Trophoblast cell (in vitro differentiated cells and primary cell): ENCODE data around the gene CCDC27.

Source experiments
- DNase-seq, 2 donors: peaks; one replicate each; pipeline ENCODE4 v3.0.0-alpha.2; 2016
- H2AFZ ChIP-seq: 2 replicates; pipeline ENCODE4 v1.6.1; 2013; ENCODE audit warnings: low read length, moderate library complexity, mild to moderate bottlenecking; ENCODE audit not compliant: insufficient read depth, poor library complexity
- H2AK5ac ChIP-seq: 2 replicates; pipeline ENCODE4 v1.6.1; 2013; ENCODE audit warnings: mild to moderate bottlenecking, low read length
- H2BK120ac ChIP-seq: 2 replicates; pipeline ENCODE4 v1.6.1; 2013; ENCODE audit warnings: low read length, mild to moderate bottlenecking, moderate library complexity; ENCODE audit not compliant: insufficient read depth, poor library complexity
- H2BK12ac ChIP-seq: 2 replicates; pipeline ENCODE4 v1.6.1; 2013; ENCODE audit warnings: mild to moderate bottlenecking, low read length, moderate library complexity
- H2BK5ac ChIP-seq: 2 replicates; pipeline ENCODE4 v1.6.1; 2013; ENCODE audit warnings: low read length, low read depth, moderate library complexity, mild to moderate bottlenecking; ENCODE audit not compliant: poor library complexity
- H3K14ac ChIP-seq: 2 replicates; pipeline ENCODE4 v1.6.1; 2013; ENCODE audit warnings: mild to moderate bottlenecking, low read length
- H3K18ac ChIP-seq: 2 replicates; pipeline ENCODE4 v1.6.1; 2013; ENCODE audit warnings: mild to moderate bottlenecking, low read length
- H3K23ac ChIP-seq: 2 replicates; pipeline ENCODE4 v1.6.1; 2013; ENCODE audit warnings: low read length
- H3K27ac ChIP-seq: 2 replicates; pipeline ENCODE4 v1.5.1; 2013; ENCODE audit warnings: low read depth, mild to moderate bottlenecking, inconsistent platforms, low read length, moderate library complexity
- H3K27me3 ChIP-seq: 2 replicates; pipeline ENCODE4 v1.6.1; 2013; ENCODE audit warnings: inconsistent platforms, mild to moderate bottlenecking, low read length, moderate library complexity; ENCODE audit not compliant: insufficient read depth
- H3K36me3 ChIP-seq, 2 experiments: 1 replicate in 1 of 2; 2 replicates in 1 of 2; pipeline ENCODE4 v1.6.1; 2013; ENCODE audit warnings: low read length in 2 of 2, mild to moderate bottlenecking in 2 of 2, moderate library complexity in 1 of 2; ENCODE audit not compliant: insufficient read depth in 2 of 2, control insufficient read depth in 1 of 2
- H3K4ac ChIP-seq: 2 replicates; pipeline ENCODE4 v1.6.1; 2013; ENCODE audit warnings: low read depth, mild to moderate bottlenecking, low read length, moderate library complexity
- H3K4me1 ChIP-seq, 2 experiments: 1 replicate in 1 of 2; 2 replicates in 1 of 2; pipeline ENCODE4 v1.6.1; 2013; ENCODE audit warnings: low read length in 2 of 2, mild to moderate bottlenecking in 2 of 2, moderate library complexity in 1 of 2; ENCODE audit not compliant: insufficient read depth in 2 of 2, control insufficient read depth in 1 of 2
- H3K4me2 ChIP-seq: 2 replicates; pipeline ENCODE4 v1.6.1; 2013; ENCODE audit warnings: inconsistent platforms, mild to moderate bottlenecking, low read length, moderate library complexity
- H3K4me3 ChIP-seq: 2 replicates; pipeline ENCODE4 v1.5.1; 2013; ENCODE audit warnings: mild to moderate bottlenecking, low read depth, low read length, inconsistent platforms
- H3K79me1 ChIP-seq: one replicate; pipeline ENCODE4 v1.6.1; 2013; ENCODE audit warnings: low read length
- H3K79me2 ChIP-seq: 2 replicates; pipeline ENCODE4 v1.6.1; 2013; ENCODE audit warnings: low read length, mild to moderate bottlenecking; ENCODE audit not compliant: control insufficient read depth, insufficient read depth, poor library complexity
- H3K9ac ChIP-seq: 2 replicates; pipeline ENCODE4 v1.6.1; 2013; ENCODE audit warnings: mild to moderate bottlenecking, low read length
- H3K9me3 ChIP-seq: 2 replicates; pipeline ENCODE4 v1.6.1; 2013; ENCODE audit warnings: low read depth, mild to moderate bottlenecking, control low read depth, inconsistent platforms, low read length; ENCODE audit not compliant: insufficient read depth
- H4K12ac ChIP-seq: 2 replicates; pipeline ENCODE4 v1.6.1; 2013; ENCODE audit warnings: low read depth, mild to moderate bottlenecking, low read length, moderate library complexity
- H4K8ac ChIP-seq: 2 replicates; pipeline ENCODE4 v1.6.1; 2013; ENCODE audit warnings: low read depth, mild to moderate bottlenecking, low read length, moderate library complexity
- H4K91ac ChIP-seq: one replicate; pipeline ENCODE4 v1.6.1; 2013; ENCODE audit warnings: low read depth, mild to moderate bottlenecking, low read length, moderate library complexity
- WGBS: extraction: QIAGEN DNeasy Blood & Tissue Kit; methylation state at CpG from one replicate; pipeline ENCODE4 v1.1.7; 2013; ENCODE audit warnings: missing lambda C conversion rate; ENCODE audit not compliant: insufficient read length, insufficient coverage; ENCODE audit errors: extremely low coverage; 5-methylcytosine and 5-hydroxymethylcytosine counted together

CCDC27 gene

GRCh38 chr1:3743826-3744225, 8.4 kb upstream of the CCDC27 start:
- no peak overlapping the region for H4K8ac ChIP-seq
- no peaks in the 10 kb centered on the region for H3K79me1 ChIP-seq
- H4K12ac ChIP-seq, result no peak overlapping the region
- no peak overlapping the region for H3K27ac ChIP-seq
- H3K4me3 ChIP-seq, result no peak overlapping the region
- H3K79me2 ChIP-seq, result peaks cover 3% of the 10 kb centered on the region
- no peak overlapping the region for H2AFZ ChIP-seq
- no peak overlapping the region for H2AK5ac ChIP-seq
- no peak overlapping the region for H4K91ac ChIP-seq
- H3K4me1 ChIP-seq, result peaks cover 3 to 9% of the 10 kb centered on the region in 2 experiments
- no peaks in the 10 kb centered on the region for H3K27me3 ChIP-seq
- H2BK12ac ChIP-seq, result no peak overlapping the region
- H3K4me2 ChIP-seq, result no peak overlapping the region
- WGBS, result no CpG with 5 or more reads among the region's 12 CpGs
- H3K14ac ChIP-seq, result no peak overlapping the region
- H3K36me3 ChIP-seq, result peaks cover 27 to 29% of the 10 kb centered on the region in 2 experiments
- H3K23ac ChIP-seq, result no peak overlapping the region
- no peak overlapping the region for H3K9ac ChIP-seq
- H3K18ac ChIP-seq, result no peak overlapping the region
- no peak overlapping the region for H2BK5ac ChIP-seq
- peaks cover 4% of the 10 kb centered on the region for H3K9me3 ChIP-seq
- no peak overlapping the region for H2BK120ac ChIP-seq
- no peak overlapping the region for H3K4ac ChIP-seq
- no peak for DNase-seq

DNA sequence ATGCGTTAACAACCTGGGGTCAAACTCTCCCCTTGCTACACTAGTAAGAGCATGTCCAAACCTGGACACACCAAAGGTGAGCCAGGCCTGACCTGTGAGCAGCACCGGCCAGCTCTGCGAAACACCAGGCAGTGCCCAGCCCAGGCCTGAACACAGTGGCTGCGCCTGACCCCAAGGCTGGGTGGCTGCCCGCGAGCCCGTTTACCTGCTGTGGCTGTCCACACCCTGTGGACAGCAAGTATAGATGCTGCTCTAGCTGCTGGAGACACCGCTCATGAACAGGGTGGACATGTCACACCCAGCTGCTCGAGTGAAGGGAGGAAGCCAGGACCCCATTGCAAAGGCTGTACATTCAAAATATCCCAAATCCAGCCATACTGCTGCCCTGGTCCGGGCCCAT, 7.6 kb upstream of the CCDC27 start:
- Histone ChIP-seq H3K9ac (no peak overlapping the region), H4K8ac (no peak overlapping the region), H2AK5ac (no peak overlapping the region), H3K18ac (no peak overlapping the region), H3K14ac (no peak overlapping the region), H2BK5ac (no peak overlapping the region), H3K4me2 (no peak overlapping the region), H4K91ac (no peak overlapping the region), H4K12ac (no peak overlapping the region), H3K79me2 (peaks cover 3% of the 10 kb centered on the region), H3K79me1 (no peaks in the 10 kb centered on the region), H2AFZ (no peak overlapping the region), H3K4me3 (no peak overlapping the region), H3K23ac (no peak overlapping the region), H3K4me1 (peaks cover 3 to 9% of the 10 kb centered on the region in 2 experiments), H3K36me3 (peaks cover 23 to 24% of the 10 kb centered on the region in 2 experiments), H3K27me3 (no peaks in the 10 kb centered on the region), H2BK12ac (no peak overlapping the region), H2BK120ac (no peak overlapping the region), H3K27ac (no peak overlapping the region), H3K9me3 (peaks cover 5% of the 10 kb centered on the region), H3K4ac (no peak overlapping the region)
- no peak for DNase-seq
- WGBS, result no CpG with 5 or more reads among the region's 10 CpGs

DNA sequence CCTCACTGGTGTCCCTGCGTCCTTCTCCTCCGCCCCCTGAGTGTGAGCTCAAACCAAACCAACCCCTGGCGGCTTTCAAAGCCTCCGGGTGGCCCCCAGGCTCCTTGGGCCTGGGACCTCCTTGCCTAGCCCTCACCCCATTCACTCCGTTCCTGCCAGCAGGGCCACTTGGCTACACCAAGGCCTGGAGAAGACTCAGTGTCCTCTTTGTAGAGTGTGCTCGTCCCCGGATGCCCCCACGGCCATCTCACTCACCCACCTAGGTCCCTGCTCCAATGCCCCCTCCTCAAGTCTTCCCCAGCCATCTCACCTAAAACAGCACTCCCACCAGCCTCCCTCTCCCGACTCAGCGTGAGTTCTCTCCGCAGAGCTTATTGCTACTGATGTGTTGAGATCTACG, 7.2 kb upstream of the CCDC27 start:
- Histone ChIP-seq H3K4me1 (peaks cover 3 to 9% of the 10 kb centered on the region in 2 experiments), H3K18ac (no peak overlapping the region), H3K23ac (no peak overlapping the region), H3K27ac (no peak overlapping the region), H4K91ac (no peak overlapping the region), H3K4ac (no peak overlapping the region), H3K9me3 (peaks cover 5% of the 10 kb centered on the region), H3K9ac (no peak overlapping the region), H3K4me2 (no peak overlapping the region), H2BK120ac (no peak overlapping the region), H4K8ac (no peak overlapping the region), H3K79me1 (no peaks in the 10 kb centered on the region), H2BK12ac (no peak overlapping the region), H2AK5ac (no peak overlapping the region), H3K4me3 (no peak overlapping the region), H3K27me3 (no peaks in the 10 kb centered on the region), H2AFZ (no peak overlapping the region), H3K14ac (no peak overlapping the region), H2BK5ac (no peak overlapping the region), H4K12ac (no peak overlapping the region), H3K79me2 (peaks cover 3% of the 10 kb centered on the region), H3K36me3 (peaks cover 19 to 20% of the 10 kb centered on the region in 2 experiments)
- DNase-seq, result no peak
- no CpG with 5 or more reads among the region's 12 CpGs for WGBS

DNA sequence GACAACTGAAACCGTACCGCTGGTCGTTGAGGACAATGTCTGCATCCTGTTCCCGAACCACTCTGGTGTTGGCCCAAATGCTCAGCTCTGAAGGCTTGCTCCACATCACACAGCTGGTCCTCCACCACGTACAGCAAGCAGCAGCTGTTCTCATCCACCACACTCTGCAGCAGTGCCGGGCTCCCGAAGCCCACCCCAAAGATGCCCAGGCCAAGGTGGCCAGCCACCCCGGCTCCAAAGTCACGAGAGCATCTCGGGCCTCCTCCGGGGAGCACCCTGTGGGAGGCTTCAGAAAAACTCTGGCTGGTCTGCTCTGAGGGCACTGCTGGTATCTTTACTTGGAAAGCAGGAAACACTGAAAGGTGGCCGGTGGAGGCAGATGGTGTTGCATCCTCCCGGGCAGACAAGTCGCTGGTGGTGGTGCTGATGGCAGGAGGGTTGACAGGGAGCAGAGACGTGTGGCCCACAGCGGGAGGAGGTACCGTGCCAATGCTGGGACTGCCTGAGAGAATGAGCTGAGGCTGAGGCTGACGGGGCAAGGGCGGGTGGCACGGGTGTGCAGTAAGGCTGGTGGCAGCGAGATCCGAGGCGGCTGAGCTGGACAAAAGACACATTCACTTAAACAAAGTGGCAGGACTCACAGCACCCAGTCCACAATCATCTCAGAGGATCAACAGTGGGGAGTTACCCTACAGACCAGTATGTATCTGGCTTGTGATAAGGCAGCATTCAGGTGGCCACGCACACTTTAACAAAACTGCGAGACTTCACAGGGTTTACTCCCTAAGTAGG, 6.5 kb upstream of the CCDC27 start:
- Histone ChIP-seq H3K4me2 (peak overlapping the region; percentile 95), H2BK12ac (no peak overlapping the region), H3K18ac (no peak overlapping the region), H2BK120ac (no peak overlapping the region), H2AK5ac (no peak overlapping the region), H3K27me3 (no peaks in the 10 kb centered on the region), H4K8ac (no peak overlapping the region), H3K79me2 (peaks cover 3% of the 10 kb centered on the region), H3K4ac (no peak overlapping the region), H3K27ac (no peak overlapping the region), H3K36me3 (peaks cover 18 to 19% of the 10 kb centered on the region in 2 experiments), H3K9ac (no peak overlapping the region), H4K91ac (no peak overlapping the region), H3K4me1 (peaks cover 3 to 9% of the 10 kb centered on the region in 2 experiments), H2AFZ (no peak overlapping the region), H3K23ac (no peak overlapping the region), H2BK5ac (no peak overlapping the region), H3K9me3 (peaks cover 5% of the 10 kb centered on the region), H3K79me1 (no peaks in the 10 kb centered on the region), H3K4me3 (no peak overlapping the region), H4K12ac (no peak overlapping the region), H3K14ac (no peak overlapping the region)
- no peak for DNase-seq
- WGBS, result no CpG with 5 or more reads among the region's 25 CpGs
